K562 (cell line): ENCODE data around the gene AIF1. TPM values are rescaled to one million over a fixed set of nuclear protein-coding genes. Genes with fewer than 3 reads are reported as not detected.

Source experiments
- ARID3A ChIP-seq: IDR thresholded peaks from 2 replicates; pipeline ENCODE4 v1.6.1; 2012; ENCODE audit warnings: low read depth, low read length, improper control_type of control experiment, borderline replicate concordance
- BRD4 ChIP-seq: fragments of 200-600 bp; sonication (generic); IDR thresholded peaks from 2 replicates; pipeline ENCODE4 v1.6.1; 2017; ENCODE audit warnings: inconsistent platforms
- GATAD2A ChIP-seq: fragments of 450-650 bp; IDR thresholded peaks from 2 replicates; pipeline ENCODE4 v1.6.1; 2017
- GTF3C2 ChIP-seq: IDR thresholded peaks from 3 replicates; pipeline ENCODE4 v1.6.1; 2011; ENCODE audit warnings: borderline replicate concordance, mild to moderate bottlenecking, moderate library complexity; ENCODE audit not compliant: insufficient read length; ENCODE audit errors: extremely low read depth
- KLF13 ChIP-seq: fragments of 450-650 bp; IDR thresholded peaks from 2 replicates; pipeline ENCODE4 v1.6.1; 2016; ENCODE audit warnings: missing genetic modification characterization, low read depth, mild to moderate bottlenecking, missing compliant biosample characterization, moderate library complexity, borderline replicate concordance
- MAFG ChIP-seq: fragments of 450-650 bp; conservative IDR thresholded peaks from 2 replicates; pipeline ENCODE4 v1.6.1; 2016; ENCODE audit warnings: missing genetic modification characterization, missing compliant biosample characterization
- MTF1 ChIP-seq: fragments of 250-450 bp; sonication (Bioruptor Pico); IDR thresholded peaks from 2 replicates; pipeline ENCODE4 v1.9.0; 2021; ENCODE audit warnings: moderate library complexity, mild to moderate bottlenecking, inconsistent platforms, borderline replicate concordance
- NFATC3 ChIP-seq: fragments of 450-650 bp; IDR thresholded peaks from 2 replicates; pipeline ENCODE4 v1.6.1; 2017; ENCODE audit warnings: mild to moderate bottlenecking
- NR1H2 ChIP-seq: sonication (generic); formaldehyde crosslinking; IDR thresholded peaks from 2 replicates; pipeline ENCODE4 v1.4.0; 2020; ENCODE audit warnings: mild to moderate bottlenecking, missing genetic modification reagents
- PHTF2 ChIP-seq: fragments of 250-450 bp; sonication (Bioruptor Pico); IDR thresholded peaks from 2 replicates; pipeline ENCODE4 v1.5.0; 2021; ENCODE audit warnings: mild to moderate bottlenecking
- RAD21 ChIP-seq, 2 experiments: fragments of 250-450 bp in 1 of 2; fragments of 450-650 bp in 1 of 2; sonication (Bioruptor Pico) in 1 of 2; formaldehyde crosslinking in 1 of 2; IDR thresholded peaks in 1 of 2; conservative IDR thresholded peaks in 1 of 2; 2 replicates each; pipeline versions ENCODE4 v1.4.0 to v1.8.0; 2020 to 2022; ENCODE audit warnings: mild to moderate bottlenecking in 2 of 2, moderate library complexity in 1 of 2
- RNF219 ChIP-seq: fragments of 250-450 bp; sonication (Bioruptor Pico); IDR thresholded peaks from 2 replicates; pipeline ENCODE4 v1.5.0; 2022; ENCODE audit warnings: mild to moderate bottlenecking
- TBL1XR1 ChIP-seq, 2 experiments: IDR thresholded peaks; 2 replicates each; pipeline ENCODE4 v1.6.1; 2012; ENCODE audit warnings: improper control_type of control experiment in 2 of 2, low read length in 2 of 2, mild to moderate bottlenecking in 1 of 2
- TEAD1 ChIP-seq, 2 experiments: fragments of 450-650 bp in 1 of 2; sonication (generic) in 1 of 2; formaldehyde crosslinking; IDR thresholded peaks; 2 replicates each; pipeline versions ENCODE4 v1.4.0 to v1.8.0; 2020 to 2022; ENCODE audit warnings: mild to moderate bottlenecking in 2 of 2, missing genetic modification reagents in 1 of 2
- TFAP4 ChIP-seq: sonication (generic); formaldehyde crosslinking; IDR thresholded peaks from 2 replicates; pipeline ENCODE4 v1.8.0; 2022; ENCODE audit warnings: missing genetic modification reagents, mild to moderate bottlenecking, moderate library complexity, borderline replicate concordance
- TSC22D4 ChIP-seq: fragments of 450-650 bp; IDR thresholded peaks from 2 replicates; pipeline ENCODE4 v1.6.1; 2016; ENCODE audit warnings: missing genetic modification characterization, missing biosample characterization, control low read depth
- XRCC5 ChIP-seq: fragments of 200-400 bp; formaldehyde crosslinking; IDR thresholded peaks from 2 replicates; pipeline ENCODE4 v1.6.1; 2017; ENCODE audit warnings: low read depth, mild to moderate bottlenecking, low read length
- ZKSCAN1 ChIP-seq: fragments of 150-350 bp; IDR thresholded peaks from 2 replicates; pipeline ENCODE4 v1.6.1; 2016; ENCODE audit warnings: low read depth, low read length
- ZNF124 ChIP-seq: sonication (generic); formaldehyde crosslinking; IDR thresholded peaks from 2 replicates; pipeline ENCODE4 v1.8.1; 2022; ENCODE audit warnings: missing genetic modification reagents
- ZNF143 ChIP-seq: sonication (generic); formaldehyde crosslinking; IDR thresholded peaks from 2 replicates; pipeline ENCODE4 v1.9.0; 2022; ENCODE audit warnings: mild to moderate bottlenecking, missing genetic modification reagents
- ZNF431 ChIP-seq: sonication (generic); formaldehyde crosslinking; IDR thresholded peaks from 2 replicates; pipeline ENCODE4 v1.8.0; 2022; ENCODE audit warnings: mild to moderate bottlenecking, missing genetic modification reagents
- polyA plus RNA-seq, 8 experiments: library from polyadenylated mRNA; depleted of rRNA in 4 of 8; stranded (reverse) in 5 of 8; unstranded in 3 of 8; fragments of >200 nt; fragmentation: Nextera tagmentation in 2 of 8; fragmentation: Illumina TruSeq in 1 of 8; extraction: Ambion mirVana in 2 of 8; extraction: Trizol in 1 of 8; gene quantifications; 2 replicates each; pipeline versions ENCODE4 v1.2.1 to v1.2.3, GENCODE V29; 2011 to 2014; ENCODE audit warnings: inconsistent platforms in 1 of 8, missing spikeins in 1 of 8
- total RNA-seq, 7 experiments: library from RNA; depleted of rRNA in 6 of 7; stranded (reverse); fragments of >200 nt in 6 of 7; fragmentation: Illumina TruSeq in 2 of 7; extraction: Trizol in 2 of 7; gene quantifications; 2 replicates each; pipeline versions ENCODE4 v1.2.1 to v1.2.3, GENCODE V29; 2011 to 2021; ENCODE audit warnings: low replicate concordance in 1 of 7

The AIF1 gene
- total and polyA plus RNA-seq, 9 of the 15 experiments (the other 6 are each of a cell fraction or from before 2014, with no cell fraction given), result 9.4 to 33.4 (median 19.4) TPM

GRCh38 chr6:31666337-31666965 is 51.4 kb downstream of the AIF1 start (continued):
- TF ChIP-seq TSC22D4 (no peak), NR1H2 (CRISPR knock-in tag) (peak; percentile 14; the same call in 1 of the 2 replicates), GATAD2A (no peak), RAD21 (CRISPR knock-in tag; conservative IDR thresholded peaks at IDR 0.05 in 1 of 2, IDR thresholded peaks at IDR 0.05 in 1 of 2) (no peak), XRCC5 (0 out of 2 replicates have a peak, but pooled peaks have one; percentile 53), ARID3A (no peak), PHTF2 (no peak), GTF3C2 (no peak), TFAP4 (no peak), TBL1XR1 (IDR thresholded peaks at IDR 0.05; ENCODE audit: low read length in 2 of 2) (0 out of 4 replicates have a peak, but pooled peaks of 1 of the 2 experiments have one; percentile 7), ZNF124 (no peak), MTF1 (CRISPR knock-in tag) (no peak), ZKSCAN1 (no peak), BRD4 (no peak), ZNF143 (no peak), ZNF431 (no peak), KLF13 (tag) (no peak), NFATC3 (no peak), TEAD1 (CRISPR knock-in tag; IDR thresholded peaks at IDR 0.05) (no peak), RNF219 (no peak), MAFG (tag) (no peak)
